Body of pancreas (tissue), 4 donors: ENCODE results near the gene ANKRD44. TPM values are rescaled to one million over a fixed set of nuclear protein-coding genes. Genes with fewer than 3 reads are reported as not detected.

Experiments used
- ATAC-seq: fragments of 150-250 bp; one replicate; pipeline ENCODE4 v1.9.1; 2016
- DNase-seq, 4 donors: peaks; one replicate each; pipeline ENCODE4 v3.0.0-alpha.2; 2019
- H3K27ac ChIP-seq, 4 donors: fragments of 200-600 bp; sonication (generic); 1 replicate in 3 of 4; 2 replicates in 1 of 4; pipeline versions ENCODE4 v1.5.1 to v1.6.1; 2016 to 2019; ENCODE audit warnings: mild to moderate bottlenecking in 1 of 4, mixed read lengths in 1 of 4, moderate library complexity in 1 of 4
- H3K27me3 ChIP-seq, 2 donors: fragments of 200-600 bp; sonication (generic); one replicate each; pipeline ENCODE4 v1.6.0; 2016; ENCODE audit warnings: mild to moderate bottlenecking in 1 of 2
- H3K36me3 ChIP-seq, 2 donors: fragments of 200-600 bp; sonication (generic); replicated peaks in 1 of 2; 2 replicates each; pipeline ENCODE4 v1.5.1; 2016; ENCODE audit warnings: low read depth in 2 of 2; ENCODE audit not compliant: insufficient read depth in 1 of 2
- H3K4me1 ChIP-seq: fragments of 200-600 bp; sonication (generic); one replicate; pipeline ENCODE4 v1.6.0; 2016
- H3K4me3 ChIP-seq, 2 donors: fragments of 200-600 bp; sonication (generic); 1 replicate in 1 of 2; 2 replicates in 1 of 2; pipeline ENCODE4 v1.5.1; 2016 to 2019
- H3K9me3 ChIP-seq, 3 donors: fragments of 200-600 bp; sonication (generic); 1 replicate in 2 of 3; 2 replicates in 1 of 3; pipeline ENCODE4 v1.5.1; 2016
- POLR2A ChIP-seq, 3 donors: fragments of 450-650 bp; IDR thresholded peaks; one replicate each; pipeline ENCODE4 v1.6.1; 2016; ENCODE audit warnings: antibody characterized with exemption in 3 of 3, mild to moderate bottlenecking in 2 of 3
- WGBS, 2 donors: methylation state at CpG; one replicate each; pipeline ENCODE4 v1.1.5; 2017; 5-methylcytosine and 5-hydroxymethylcytosine counted together
- intact Hi-C: fragments of 100-400 bp; cut with DNase I; formaldehyde crosslinking; loops from one replicate; pipeline ENCODE4 v1.15.1; 2023
- total RNA-seq, 2 donors: library from RNA; depleted of rRNA; stranded (reverse); fragments of >200 nt; gene quantifications; one replicate each; pipeline ENCODE4 v1.1.0, GENCODE V29; 2016
- TF ChIP-seq, protein P1 (sequence below), 7 experiments: fragments of 450-650 bp in 4 of 7; fragments of 200-600 bp in 3 of 7; sonication (generic) in 3 of 7; IDR thresholded peaks; one replicate each; pipeline ENCODE4 v1.5.1; 2016 to 2019; ENCODE audit warnings: antibody characterized with exemption in 7 of 7

The ANKRD44 gene
- total RNA-seq, 2 donors from 2014 or later, result 12.2 TPM

DNA sequence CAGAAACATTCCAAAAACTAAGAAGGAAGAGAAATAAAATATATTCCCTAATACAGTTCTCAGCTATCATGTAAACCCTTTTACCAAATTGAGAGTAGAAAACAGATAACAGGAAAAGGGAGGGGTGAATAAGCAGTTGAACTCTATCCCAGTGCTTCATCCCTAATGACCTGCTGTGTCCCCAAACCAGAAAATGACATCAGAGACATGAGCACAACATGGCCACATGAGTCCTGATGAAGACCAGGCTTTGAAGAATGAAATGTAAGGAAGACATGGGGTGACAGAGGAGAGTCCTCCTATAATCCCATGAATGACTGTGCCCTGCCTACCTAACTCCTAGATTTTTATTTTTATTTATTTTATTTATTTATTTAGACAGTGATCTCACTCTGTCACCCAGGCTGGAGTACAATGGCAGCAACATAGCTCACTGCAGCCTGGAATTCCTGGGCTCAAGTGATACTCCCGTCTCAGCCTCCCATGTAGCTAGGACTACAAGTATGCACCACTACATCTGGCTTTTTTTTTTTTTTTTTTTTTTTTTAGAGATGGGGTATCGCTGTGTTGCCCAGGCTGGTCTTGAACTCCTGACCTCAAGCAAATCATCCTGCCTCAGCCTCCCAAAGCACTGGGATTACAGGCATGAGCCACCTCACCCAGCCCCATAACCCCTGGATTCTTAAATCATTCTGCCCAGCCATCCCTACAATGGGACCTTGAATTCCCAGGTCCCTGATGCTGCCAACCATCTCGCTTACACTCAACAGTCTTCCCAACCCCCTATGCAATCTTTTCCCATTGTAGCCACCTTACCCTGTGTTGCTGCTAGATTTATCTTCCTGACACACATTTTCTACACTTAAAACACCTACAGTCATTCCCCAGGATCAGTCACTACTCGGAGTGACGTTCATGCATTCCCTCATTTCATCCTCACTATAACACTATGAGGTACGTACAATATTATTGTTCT lies 64.5 kb downstream of the ANKRD44 start:
- H3K4me1 ChIP-seq, result no peaks in the 10 kb centered on the region
- ATAC-seq, result no peak
- H3K4me3 ChIP-seq, result no peak overlapping the region
- TF ChIP-seq POLR2A (IDR thresholded peaks at IDR 0.05), result no peak
- TF ChIP-seq, protein P1, sequence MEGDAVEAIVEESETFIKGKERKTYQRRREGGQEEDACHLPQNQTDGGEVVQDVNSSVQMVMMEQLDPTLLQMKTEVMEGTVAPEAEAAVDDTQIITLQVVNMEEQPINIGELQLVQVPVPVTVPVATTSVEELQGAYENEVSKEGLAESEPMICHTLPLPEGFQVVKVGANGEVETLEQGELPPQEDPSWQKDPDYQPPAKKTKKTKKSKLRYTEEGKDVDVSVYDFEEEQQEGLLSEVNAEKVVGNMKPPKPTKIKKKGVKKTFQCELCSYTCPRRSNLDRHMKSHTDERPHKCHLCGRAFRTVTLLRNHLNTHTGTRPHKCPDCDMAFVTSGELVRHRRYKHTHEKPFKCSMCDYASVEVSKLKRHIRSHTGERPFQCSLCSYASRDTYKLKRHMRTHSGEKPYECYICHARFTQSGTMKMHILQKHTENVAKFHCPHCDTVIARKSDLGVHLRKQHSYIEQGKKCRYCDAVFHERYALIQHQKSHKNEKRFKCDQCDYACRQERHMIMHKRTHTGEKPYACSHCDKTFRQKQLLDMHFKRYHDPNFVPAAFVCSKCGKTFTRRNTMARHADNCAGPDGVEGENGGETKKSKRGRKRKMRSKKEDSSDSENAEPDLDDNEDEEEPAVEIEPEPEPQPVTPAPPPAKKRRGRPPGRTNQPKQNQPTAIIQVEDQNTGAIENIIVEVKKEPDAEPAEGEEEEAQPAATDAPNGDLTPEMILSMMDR (IDR thresholded peaks at IDR 0.05), result no peak
- DNase-seq, result no peak
- intact Hi-C loops, result no loop called here
- WGBS, 2 donors, result 95 to 99% methylated on average over 6 of the region's 6 CpGs
- H3K36me3 ChIP-seq, result no peaks in the 10 kb centered on the region
- no peaks in the 10 kb centered on the region for H3K9me3 ChIP-seq
- no peaks in the 10 kb centered on the region for H3K27me3 ChIP-seq
- H3K27ac ChIP-seq, result no peak overlapping the region

DNA sequence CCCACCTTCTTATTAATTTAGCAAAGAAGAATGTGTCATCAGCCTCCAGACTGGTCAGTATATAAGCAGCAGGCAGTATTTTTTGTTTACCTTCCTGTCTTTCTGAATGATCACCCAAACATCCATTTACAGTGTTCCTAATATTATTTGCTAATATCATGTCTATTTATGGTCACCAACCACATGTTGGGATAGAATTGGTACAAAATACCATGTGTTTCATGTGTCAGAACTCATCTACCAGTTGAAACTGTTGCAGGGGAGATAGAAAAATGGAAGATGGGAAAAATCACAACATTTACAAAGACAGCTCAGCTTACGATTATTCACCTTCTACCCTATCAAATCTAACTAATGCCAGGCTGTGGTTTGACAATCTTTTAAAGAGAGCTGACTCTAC lies 66.2 kb downstream of the ANKRD44 start:
- no peaks in the 10 kb centered on the region for H3K4me1 ChIP-seq
- intact Hi-C loops, result no loop called here
- no peak for ATAC-seq
- no peaks in the 10 kb centered on the region for H3K9me3 ChIP-seq
- TF ChIP-seq POLR2A (IDR thresholded peaks at IDR 0.05), result no peak
- TF ChIP-seq, protein P1 (IDR thresholded peaks at IDR 0.05), result no peak
- H3K27ac ChIP-seq, result no peak overlapping the region
- no peaks in the 10 kb centered on the region for H3K36me3 ChIP-seq
- H3K27me3 ChIP-seq, result no peaks in the 10 kb centered on the region
- WGBS, 2 donors, result 94 to 96% methylated on average over 1 of the region's 1 CpG
- DNase-seq, result no peak
- no peak overlapping the region for H3K4me3 ChIP-seq

DNA sequence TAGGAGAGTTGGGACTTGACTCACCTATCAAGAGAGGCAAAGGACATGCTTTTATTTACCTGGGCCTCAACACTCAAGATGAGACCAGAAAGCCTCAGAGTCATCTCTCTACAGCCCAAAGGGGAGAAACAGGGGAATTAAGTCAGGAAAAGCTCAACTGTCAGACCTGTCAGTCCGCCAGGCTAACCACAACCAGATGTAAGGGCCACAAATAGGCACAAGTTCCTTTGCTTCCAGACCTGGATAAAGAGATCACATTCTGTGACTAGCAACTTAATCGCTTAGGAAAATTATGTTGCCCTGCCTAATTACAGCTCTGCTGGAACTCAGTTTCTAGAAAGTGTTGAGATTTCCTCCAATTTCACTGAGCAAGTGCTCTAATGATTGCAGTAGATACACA lies 67.9 kb downstream of the ANKRD44 start:
- WGBS, 2 donors, result 85 to 100% methylated on average over 2 of the region's 2 CpGs
- H3K9me3 ChIP-seq, result no peaks in the 10 kb centered on the region
- H3K36me3 ChIP-seq, result no peaks in the 10 kb centered on the region
- H3K27me3 ChIP-seq, result no peaks in the 10 kb centered on the region
- DNase-seq (no peak), ATAC-seq (no peak)
- TF ChIP-seq POLR2A (IDR thresholded peaks at IDR 0.05), result no peak
- TF ChIP-seq, protein P1 (IDR thresholded peaks at IDR 0.05), result no peak
- H3K27ac ChIP-seq, result no peak overlapping the region
- no peaks in the 10 kb centered on the region for H3K4me1 ChIP-seq
- no peak overlapping the region for H3K4me3 ChIP-seq
- intact Hi-C loops, result no loop called here

DNA sequence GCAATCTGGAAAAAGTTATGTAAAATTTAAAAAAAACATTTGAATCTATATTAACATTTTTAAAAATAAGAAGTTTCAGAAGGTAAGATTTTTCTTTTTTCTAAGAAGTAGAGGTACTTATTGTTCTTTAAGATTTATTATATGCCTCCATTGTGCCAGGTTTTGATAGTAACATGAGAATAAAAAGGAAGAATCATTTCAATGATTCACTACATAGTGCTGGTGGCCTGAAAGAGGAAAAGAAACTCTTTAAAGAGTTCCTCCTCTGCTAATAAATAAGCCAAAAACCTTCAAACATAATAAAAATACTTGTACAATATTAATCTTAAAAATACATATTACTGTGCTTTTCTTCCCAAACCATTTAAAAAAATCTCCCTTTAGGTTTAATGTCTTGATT lies 69.0 kb downstream of the ANKRD44 start:
- no peak overlapping the region for H3K4me3 ChIP-seq
- H3K4me1 ChIP-seq, result no peaks in the 10 kb centered on the region
- intact Hi-C loops, result no loop called here
- no peak overlapping the region for H3K27ac ChIP-seq
- DNase-seq (no peak), ATAC-seq (no peak)
- no peaks in the 10 kb centered on the region for H3K27me3 ChIP-seq
- H3K36me3 ChIP-seq, result no peaks in the 10 kb centered on the region
- H3K9me3 ChIP-seq, result no peaks in the 10 kb centered on the region
- no peak for TF ChIP-seq POLR2A (IDR thresholded peaks at IDR 0.05)
- TF ChIP-seq, protein P1 (IDR thresholded peaks at IDR 0.05), result no peak

DNA sequence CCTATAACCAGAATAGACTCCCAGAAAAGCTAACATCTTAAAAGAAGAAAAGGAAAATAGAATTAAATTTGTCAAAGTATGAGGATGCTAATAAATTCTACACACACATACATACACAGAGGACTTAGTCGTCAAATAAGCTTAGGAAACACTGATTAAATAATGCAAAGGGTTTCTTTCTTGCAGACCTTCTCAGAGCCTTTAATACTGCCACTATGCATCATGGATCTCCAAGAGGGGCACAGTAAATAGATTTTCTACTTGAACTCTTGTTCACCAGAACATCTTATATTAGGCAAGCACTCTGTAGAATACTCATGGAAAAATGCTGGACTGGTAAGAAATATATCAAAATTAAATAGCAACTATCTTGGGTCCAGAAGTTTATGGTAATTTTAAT lies 69.4 kb downstream of the ANKRD44 start:
- H3K36me3 ChIP-seq, result no peaks in the 10 kb centered on the region
- TF ChIP-seq POLR2A (IDR thresholded peaks at IDR 0.05), result no peak
- TF ChIP-seq, protein P1 (IDR thresholded peaks at IDR 0.05), result no peak
- ATAC-seq (no peak), DNase-seq (no peak)
- H3K27ac ChIP-seq, result no peak overlapping the region
- no peaks in the 10 kb centered on the region for H3K27me3 ChIP-seq
- H3K9me3 ChIP-seq, result no peaks in the 10 kb centered on the region
- 3 to 38% methylated on average over 1 of the region's 1 CpG for WGBS, 2 donors
- intact Hi-C loops, result no loop called here
- no peak overlapping the region for H3K4me3 ChIP-seq
- H3K4me1 ChIP-seq, result no peaks in the 10 kb centered on the region
